Keratinocyte (primary cell): Measurements from ENCODE around the gene SSX2IP.

Experiments used
- CTCF ChIP-seq, 3 experiments: IDR thresholded peaks in 1 of 3; conservative IDR thresholded peaks in 1 of 3; optimal IDR thresholded peaks in 1 of 3; 2 replicates in 2 of 3; 3 replicates in 1 of 3; pipeline versions ENCODE3 to v1.5.1; 2011; ENCODE audit warnings: low read length in 3 of 3, mild to moderate bottlenecking in 3 of 3, moderate library complexity in 2 of 3, control low read depth in 1 of 3, inconsistent platforms in 1 of 3; ENCODE audit not compliant: insufficient read depth in 2 of 3; ENCODE audit errors: extremely low read depth in 1 of 3
- EZH2 ChIP-seq: IDR thresholded peaks from one replicate; pipeline ENCODE4 v1.6.1; 2012; ENCODE audit warnings: inconsistent platforms, mild to moderate bottlenecking, low read length, moderate library complexity

DNA sequence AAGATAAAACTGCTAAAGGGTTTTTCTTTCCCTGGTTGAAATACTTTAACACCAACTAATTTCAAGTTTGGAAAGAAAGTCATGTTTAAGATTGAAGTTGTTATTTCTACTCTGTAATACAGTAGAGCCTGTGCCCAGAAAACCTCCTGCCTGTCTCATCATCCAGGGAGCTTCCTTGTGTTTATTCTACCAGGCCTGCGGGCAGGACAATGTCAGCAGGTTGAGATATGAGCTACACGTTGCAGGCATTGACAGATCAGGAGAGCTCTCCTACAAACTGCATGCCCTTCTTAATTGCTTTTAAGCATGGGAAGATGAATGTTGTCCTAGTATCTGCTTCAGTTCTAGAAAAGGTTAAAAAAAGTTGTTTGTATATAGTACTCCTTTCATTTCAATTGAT lies 72.9 kb downstream of the SSX2IP start:
- TF ChIP-seq CTCF (optimal IDR thresholded peaks at IDR 0.05 in 1 of 3, IDR thresholded peaks at IDR 0.05 in 1 of 3, conservative IDR thresholded peaks at IDR 0.05 in 1 of 3; ENCODE audit: extremely low read depth in 1 of 3, insufficient read depth in 2 of 3, low read length in 3 of 3) (no peak), EZH2 (no peak)
